Trophoblast cell (in vitro differentiated cells and primary cell): ENCODE measurements around the gene SEMA4D.

Experiments
- DNase-seq, 2 donors: peaks; one replicate each; pipeline ENCODE4 v3.0.0-alpha.2; 2016
- H2AFZ ChIP-seq: 2 replicates; pipeline ENCODE4 v1.6.1; 2013; ENCODE audit warnings: low read length, moderate library complexity, mild to moderate bottlenecking; ENCODE audit not compliant: insufficient read depth, poor library complexity
- H2AK5ac ChIP-seq: 2 replicates; pipeline ENCODE4 v1.6.1; 2013; ENCODE audit warnings: mild to moderate bottlenecking, low read length
- H2BK120ac ChIP-seq: 2 replicates; pipeline ENCODE4 v1.6.1; 2013; ENCODE audit warnings: low read length, mild to moderate bottlenecking, moderate library complexity; ENCODE audit not compliant: insufficient read depth, poor library complexity
- H2BK12ac ChIP-seq: 2 replicates; pipeline ENCODE4 v1.6.1; 2013; ENCODE audit warnings: mild to moderate bottlenecking, low read length, moderate library complexity
- H2BK5ac ChIP-seq: 2 replicates; pipeline ENCODE4 v1.6.1; 2013; ENCODE audit warnings: low read length, low read depth, moderate library complexity, mild to moderate bottlenecking; ENCODE audit not compliant: poor library complexity
- H3K14ac ChIP-seq: 2 replicates; pipeline ENCODE4 v1.6.1; 2013; ENCODE audit warnings: mild to moderate bottlenecking, low read length
- H3K18ac ChIP-seq: 2 replicates; pipeline ENCODE4 v1.6.1; 2013; ENCODE audit warnings: mild to moderate bottlenecking, low read length
- H3K23ac ChIP-seq: 2 replicates; pipeline ENCODE4 v1.6.1; 2013; ENCODE audit warnings: low read length
- H3K27ac ChIP-seq: 2 replicates; pipeline ENCODE4 v1.5.1; 2013; ENCODE audit warnings: low read depth, mild to moderate bottlenecking, inconsistent platforms, low read length, moderate library complexity
- H3K27me3 ChIP-seq: 2 replicates; pipeline ENCODE4 v1.6.1; 2013; ENCODE audit warnings: inconsistent platforms, mild to moderate bottlenecking, low read length, moderate library complexity; ENCODE audit not compliant: insufficient read depth
- H3K36me3 ChIP-seq, 2 experiments: 1 replicate in 1 of 2; 2 replicates in 1 of 2; pipeline ENCODE4 v1.6.1; 2013; ENCODE audit warnings: low read length in 2 of 2, mild to moderate bottlenecking in 2 of 2, moderate library complexity in 1 of 2; ENCODE audit not compliant: insufficient read depth in 2 of 2, control insufficient read depth in 1 of 2
- H3K4ac ChIP-seq: 2 replicates; pipeline ENCODE4 v1.6.1; 2013; ENCODE audit warnings: low read depth, mild to moderate bottlenecking, low read length, moderate library complexity
- H3K4me1 ChIP-seq, 2 experiments: 1 replicate in 1 of 2; 2 replicates in 1 of 2; pipeline ENCODE4 v1.6.1; 2013; ENCODE audit warnings: low read length in 2 of 2, mild to moderate bottlenecking in 2 of 2, moderate library complexity in 1 of 2; ENCODE audit not compliant: insufficient read depth in 2 of 2, control insufficient read depth in 1 of 2
- H3K4me2 ChIP-seq: 2 replicates; pipeline ENCODE4 v1.6.1; 2013; ENCODE audit warnings: inconsistent platforms, mild to moderate bottlenecking, low read length, moderate library complexity
- H3K4me3 ChIP-seq: 2 replicates; pipeline ENCODE4 v1.5.1; 2013; ENCODE audit warnings: mild to moderate bottlenecking, low read depth, low read length, inconsistent platforms
- H3K79me1 ChIP-seq: one replicate; pipeline ENCODE4 v1.6.1; 2013; ENCODE audit warnings: low read length
- H3K79me2 ChIP-seq: 2 replicates; pipeline ENCODE4 v1.6.1; 2013; ENCODE audit warnings: low read length, mild to moderate bottlenecking; ENCODE audit not compliant: control insufficient read depth, insufficient read depth, poor library complexity
- H3K9ac ChIP-seq: 2 replicates; pipeline ENCODE4 v1.6.1; 2013; ENCODE audit warnings: mild to moderate bottlenecking, low read length
- H3K9me3 ChIP-seq: 2 replicates; pipeline ENCODE4 v1.6.1; 2013; ENCODE audit warnings: low read depth, mild to moderate bottlenecking, control low read depth, inconsistent platforms, low read length; ENCODE audit not compliant: insufficient read depth
- H4K12ac ChIP-seq: 2 replicates; pipeline ENCODE4 v1.6.1; 2013; ENCODE audit warnings: low read depth, mild to moderate bottlenecking, low read length, moderate library complexity
- H4K8ac ChIP-seq: 2 replicates; pipeline ENCODE4 v1.6.1; 2013; ENCODE audit warnings: low read depth, mild to moderate bottlenecking, low read length, moderate library complexity
- H4K91ac ChIP-seq: one replicate; pipeline ENCODE4 v1.6.1; 2013; ENCODE audit warnings: low read depth, mild to moderate bottlenecking, low read length, moderate library complexity
- WGBS: extraction: QIAGEN DNeasy Blood & Tissue Kit; methylation state at CpG from one replicate; pipeline ENCODE4 v1.1.7; 2013; ENCODE audit warnings: missing lambda C conversion rate; ENCODE audit not compliant: insufficient read length, insufficient coverage; ENCODE audit errors: extremely low coverage; 5-methylcytosine and 5-hydroxymethylcytosine counted together

Gene SEMA4D

GRCh38 chr9:89493671-89494070, 4.2 kb downstream of the SEMA4D start:
- Histone ChIP-seq H2BK12ac (no peak overlapping the region), H3K9me3 (peaks cover 5% of the 10 kb centered on the region), H3K4me3 (no peak overlapping the region), H4K12ac (no peak overlapping the region), H3K4me1 (peaks cover 6% of the 10 kb centered on the region in 2 experiments), H3K18ac (no peak overlapping the region), H4K8ac (no peak overlapping the region), H2AK5ac (no peak overlapping the region), H2AFZ (no peak overlapping the region), H3K27me3 (no peaks in the 10 kb centered on the region), H3K36me3 (no peaks in the 10 kb centered on the region), H3K79me1 (peaks cover 6% of the 10 kb centered on the region), H3K4ac (no peak overlapping the region), H3K9ac (no peak overlapping the region), H2BK120ac (no peak overlapping the region), H4K91ac (no peak overlapping the region), H3K27ac (no peak overlapping the region), H3K4me2 (no peak overlapping the region), H2BK5ac (no peak overlapping the region), H3K23ac (no peak overlapping the region), H3K79me2 (no peaks in the 10 kb centered on the region), H3K14ac (no peak overlapping the region)
- DNase-seq = no peak
- whole genome bisulfite sequencing = no CpG with 5 or more reads among the region's 2 CpGs

DNA sequence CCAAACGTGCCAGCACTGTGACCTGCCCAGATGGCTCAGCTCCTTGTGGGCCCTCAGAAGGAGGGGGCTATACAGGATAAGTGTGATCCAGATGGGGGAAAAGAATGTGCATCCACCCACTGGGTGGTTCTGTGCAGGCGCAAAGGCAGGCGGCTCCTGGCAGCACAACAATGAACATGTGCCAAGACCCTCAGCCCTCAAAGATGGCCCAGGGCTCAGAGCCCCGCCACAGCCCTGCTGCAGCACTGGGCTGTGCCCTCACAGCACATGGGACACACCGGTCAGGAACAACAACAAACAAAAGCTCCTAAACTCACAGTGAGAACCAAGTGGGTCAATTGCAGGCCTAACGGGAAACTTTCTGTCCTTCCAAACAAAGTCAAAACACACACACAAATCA, 4.7 kb downstream of the SEMA4D start:
- H4K91ac ChIP-seq = no peak overlapping the region
- H3K36me3 ChIP-seq = no peaks in the 10 kb centered on the region
- no peak overlapping the region for H3K4ac ChIP-seq
- no peak overlapping the region for H4K8ac ChIP-seq
- H3K27me3 ChIP-seq = no peaks in the 10 kb centered on the region
- no peak overlapping the region for H2BK12ac ChIP-seq
- H4K12ac ChIP-seq = no peak overlapping the region
- H3K27ac ChIP-seq = no peak overlapping the region
- no peak overlapping the region for H3K14ac ChIP-seq
- H3K79me2 ChIP-seq = no peaks in the 10 kb centered on the region
- no peak overlapping the region for H3K18ac ChIP-seq
- H2BK120ac ChIP-seq = no peak overlapping the region
- peaks cover 1% of the 10 kb centered on the region for H3K79me1 ChIP-seq
- H3K4me3 ChIP-seq = no peak overlapping the region
- DNase-seq = no peak
- peaks cover 5% of the 10 kb centered on the region for H3K9me3 ChIP-seq
- H3K9ac ChIP-seq = no peak overlapping the region
- peaks cover under 1% of the 10 kb centered on the region in 2 experiments for H3K4me1 ChIP-seq
- no peak overlapping the region for H2BK5ac ChIP-seq
- no peak overlapping the region for H2AFZ ChIP-seq
- no peak overlapping the region for H2AK5ac ChIP-seq
- no peak overlapping the region for H3K23ac ChIP-seq
- no peak overlapping the region for H3K4me2 ChIP-seq
- no CpG with 5 or more reads among the region's 6 CpGs for WGBS

GRCh38 chr9:89492586-89492985, 5.3 kb downstream of the SEMA4D start:
- Histone ChIP-seq H3K9ac (no peak overlapping the region), H3K4me2 (no peak overlapping the region), H3K27me3 (no peaks in the 10 kb centered on the region), H3K14ac (no peak overlapping the region), H3K79me2 (no peaks in the 10 kb centered on the region), H2BK12ac (no peak overlapping the region), H3K4ac (no peak overlapping the region), H2BK5ac (no peak overlapping the region), H2AK5ac (no peak overlapping the region), H3K27ac (no peak overlapping the region), H3K18ac (no peak overlapping the region), H3K36me3 (no peaks in the 10 kb centered on the region), H3K79me1 (no peaks in the 10 kb centered on the region), H3K23ac (no peak overlapping the region), H4K91ac (no peak overlapping the region), H4K12ac (no peak overlapping the region), H4K8ac (no peak overlapping the region), H3K9me3 (peaks cover 5% of the 10 kb centered on the region), H2AFZ (no peak overlapping the region), H3K4me3 (no peak overlapping the region), H2BK120ac (no peak overlapping the region), H3K4me1 (no peaks in the 10 kb centered on the region)
- WGBS = no CpG with 5 or more reads among the region's 9 CpGs
- no peak for DNase-seq

- Histone ChIP-seq H3K4me1 (no peaks in the 10 kb centered on the region), H3K18ac (peak overlapping the region; percentile 33), H3K36me3 (no peaks in the 10 kb centered on the region), H3K79me2 (no peaks in the 10 kb centered on the region), H3K23ac (no peak overlapping the region), H2BK5ac (no peak overlapping the region), H4K8ac (no peak overlapping the region), H3K14ac (no peak overlapping the region), H3K79me1 (no peaks in the 10 kb centered on the region), H3K4me3 (no peak overlapping the region), H4K91ac (no peak overlapping the region), H3K27ac (no peak overlapping the region), H2AFZ (no peak overlapping the region), H3K27me3 (no peaks in the 10 kb centered on the region), H2BK12ac (no peak overlapping the region), H2BK120ac (no peak overlapping the region), H3K9ac (no peak overlapping the region), H3K4ac (no peak overlapping the region), H3K9me3 (peaks cover 5% of the 10 kb centered on the region), H4K12ac (no peak overlapping the region), H3K4me2 (no peak overlapping the region), H2AK5ac (no peak overlapping the region)
- no CpG with 5 or more reads among the region's 9 CpGs for WGBS
- DNase-seq = no peak
Observed at GRCh38 chr9:89491694-89492093, 6.2 kb downstream of the SEMA4D start.
